ENCODE results near the gene FHAD1. TPM values are rescaled to one million over a fixed set of nuclear protein-coding genes. Genes with fewer than 3 reads are reported as not detected.
A peak's percentile ranks its signal among the peaks of the same experiment; 100 is the strongest.

The FHAD1 gene
- total RNA-seq, 1 experiment from 2014 or later = 0.15 TPM

GRCh38 chr1:15394258-15394690, 147.3 kb downstream of the FHAD1 start:
- no peak for DNase-seq (ENCODE audit: low spot score)

GRCh38 chr1:15397236-15397635, 150.2 kb downstream of the FHAD1 start:
- no peak for DNase-seq (ENCODE audit: low spot score)

GRCh38 chr1:15399710-15400109, 152.7 kb downstream of the FHAD1 start:
- no peak for DNase-seq (ENCODE audit: low spot score)

GRCh38 chr1:15400627-15401026, 153.6 kb downstream of the FHAD1 start:
- DNase-seq (ENCODE audit: low spot score) = no peak

- no peak for DNase-seq (ENCODE audit: low spot score)
Observed at GRCh38 chr1:15401391-15402055, 154.5 kb downstream of the FHAD1 start.

- no peak for DNase-seq (ENCODE audit: low spot score)
Observed at GRCh38 chr1:15402809-15403450, 155.9 kb downstream of the FHAD1 start.

GRCh38 chr1:15403962-15404580, 157.0 kb downstream of the FHAD1 start:
- no peak for DNase-seq (ENCODE audit: low spot score)

- no peak for DNase-seq (ENCODE audit: low spot score)
Observed at GRCh38 chr1:15405106-15405850, 158.3 kb downstream of the FHAD1 start.

- DNase-seq (ENCODE audit: low spot score) = no peak
Observed at GRCh38 chr1:15406614-15407559, 159.9 kb downstream of the FHAD1 start.

GRCh38 chr1:15407580-15407979, 160.6 kb downstream of the FHAD1 start:
- DNase-seq (ENCODE audit: low spot score) = no peak

- DNase-seq (ENCODE audit: low spot score) = no peak
Observed at GRCh38 chr1:15408890-15409387, 161.9 kb downstream of the FHAD1 start.

- peak; percentile 82 for DNase-seq (ENCODE audit: low spot score)
Observed at GRCh38 chr1:15409388-15410222, 162.6 kb downstream of the FHAD1 start, which contains the start of gene EFHD2. EFHD2 (plus strand) TSS chr1:15409888; CDS start chr1:15409972, 84 bp downstream.

GRCh38 chr1:15410223-15410883, 163.3 kb downstream of the FHAD1 start:
- DNase-seq (ENCODE audit: low spot score) = no peak

- DNase-seq (ENCODE audit: low spot score) = no peak
Observed at GRCh38 chr1:15410884-15411245, 163.8 kb downstream of the FHAD1 start.

- DNase-seq (ENCODE audit: low spot score) = no peak
Observed at GRCh38 chr1:15411593-15412137, 164.6 kb downstream of the FHAD1 start.

GRCh38 chr1:15412175-15412800, 165.3 kb downstream of the FHAD1 start:
- peak; percentile 65 for DNase-seq (ENCODE audit: low spot score)

- DNase-seq (ENCODE audit: low spot score) = no peak
Observed at GRCh38 chr1:15412843-15413242, 165.8 kb downstream of the FHAD1 start.

Measured in HT-29 (cell line).